Occipital lobe (tissue), 2 donors: ENCODE measurements around the gene PCDH20. TPM values are rescaled to one million over a fixed set of nuclear protein-coding genes. Genes with fewer than 3 reads are reported as not detected.
A peak's percentile ranks its signal among the peaks of the same experiment; 100 is the strongest.
"Not testable (repeated sequence)": the region's sequence is repeated elsewhere in the genome, so short reads cannot be mapped to it uniquely, and the experiment has no call there.

ENCODE experiments used
- DNase-seq: peaks from one replicate; lab custom pipeline; 2025; lab: John Stamatoyannopoulos, UW
- total RNA-seq: library from RNA; depleted of rRNA; stranded (reverse); fragments of >200 nt; gene quantifications from one replicate; pipeline ENCODE4 v1.2.3, GENCODE V29; 2014

PCDH20 gene
- total RNA-seq, result 9.2 TPM

DNA sequence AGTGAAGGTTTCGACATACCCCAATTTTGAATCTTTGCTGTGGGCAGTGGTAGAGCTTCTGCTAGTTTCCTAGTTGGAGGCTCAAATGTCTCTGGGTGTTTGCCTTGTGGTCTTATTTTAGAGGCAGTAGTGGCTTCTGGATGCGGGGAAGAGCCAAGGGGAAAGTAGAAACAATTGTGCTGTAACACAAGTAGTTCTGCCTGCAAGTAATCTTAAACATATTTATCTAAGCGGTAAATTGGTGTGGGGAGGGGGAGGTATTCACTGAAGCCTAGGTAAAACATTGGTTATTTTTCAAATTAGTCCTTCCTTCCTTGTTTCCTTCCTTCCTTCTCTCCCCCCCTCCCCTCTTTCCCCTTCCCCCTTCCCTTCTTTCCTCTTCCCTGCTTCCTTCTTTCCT, at the start of gene PCDH20:
TSS of gene PCDH20 (minus strand) at position 101 of the 400 bp plus-strand sequence. CDS start 691 bp downstream, outside the sequence.
- no peak for DNase-seq

- DNase-seq, result no peak
Observed at GRCh38 chr13:61463024-61463423, 47.4 kb upstream of the PCDH20 start.

GRCh38 chr13:61453121-61453520, 37.5 kb upstream of the PCDH20 start:
- DNase-seq, result no peak

GRCh38 chr13:61432029-61432428, 16.4 kb upstream of the PCDH20 start:
- no peak for DNase-seq

- no peak for DNase-seq
Observed at GRCh38 chr13:61423915-61424314, 8.3 kb upstream of the PCDH20 start.

- no peak for DNase-seq
Observed at GRCh38 chr13:61417086-61417570, 1.5 kb upstream of the PCDH20 start.

DNA sequence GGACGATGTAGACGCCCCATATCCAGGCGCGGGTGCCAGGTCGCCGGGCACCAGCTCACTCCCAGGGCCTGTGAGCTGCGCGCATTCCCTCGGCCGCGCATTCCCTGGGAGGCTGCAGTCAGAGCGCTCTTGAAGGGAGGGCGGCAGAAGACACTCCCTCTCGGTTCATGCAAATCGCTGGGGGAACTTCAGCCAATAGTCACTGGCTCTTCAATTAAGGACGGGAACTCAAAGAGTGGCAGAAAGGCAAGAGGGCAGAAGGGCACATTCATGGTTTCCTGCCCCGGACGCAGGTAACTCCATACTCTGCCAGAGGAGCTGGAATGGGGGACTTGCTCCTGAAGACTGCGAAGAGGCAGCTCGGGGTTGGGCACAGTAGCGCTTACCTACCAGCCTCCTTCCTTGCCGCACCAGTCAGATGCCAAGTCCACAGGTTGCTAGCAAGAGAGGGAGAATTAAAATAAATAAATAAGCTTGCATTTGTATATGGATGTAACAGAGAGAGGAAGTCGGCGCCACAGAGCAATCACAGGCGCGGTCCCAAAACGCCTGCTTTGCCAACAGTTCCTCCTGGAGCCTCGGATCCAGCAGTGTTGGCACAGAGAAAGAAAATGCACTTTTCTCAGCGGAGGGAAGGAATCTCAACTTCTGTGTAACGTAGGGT, 459 bp downstream of the PCDH20 start:
- DNase-seq, result peak; percentile 69

- no peak for DNase-seq
Observed at GRCh38 chr13:61414686-61415057, 977 bp downstream of the PCDH20 start.

DNA sequence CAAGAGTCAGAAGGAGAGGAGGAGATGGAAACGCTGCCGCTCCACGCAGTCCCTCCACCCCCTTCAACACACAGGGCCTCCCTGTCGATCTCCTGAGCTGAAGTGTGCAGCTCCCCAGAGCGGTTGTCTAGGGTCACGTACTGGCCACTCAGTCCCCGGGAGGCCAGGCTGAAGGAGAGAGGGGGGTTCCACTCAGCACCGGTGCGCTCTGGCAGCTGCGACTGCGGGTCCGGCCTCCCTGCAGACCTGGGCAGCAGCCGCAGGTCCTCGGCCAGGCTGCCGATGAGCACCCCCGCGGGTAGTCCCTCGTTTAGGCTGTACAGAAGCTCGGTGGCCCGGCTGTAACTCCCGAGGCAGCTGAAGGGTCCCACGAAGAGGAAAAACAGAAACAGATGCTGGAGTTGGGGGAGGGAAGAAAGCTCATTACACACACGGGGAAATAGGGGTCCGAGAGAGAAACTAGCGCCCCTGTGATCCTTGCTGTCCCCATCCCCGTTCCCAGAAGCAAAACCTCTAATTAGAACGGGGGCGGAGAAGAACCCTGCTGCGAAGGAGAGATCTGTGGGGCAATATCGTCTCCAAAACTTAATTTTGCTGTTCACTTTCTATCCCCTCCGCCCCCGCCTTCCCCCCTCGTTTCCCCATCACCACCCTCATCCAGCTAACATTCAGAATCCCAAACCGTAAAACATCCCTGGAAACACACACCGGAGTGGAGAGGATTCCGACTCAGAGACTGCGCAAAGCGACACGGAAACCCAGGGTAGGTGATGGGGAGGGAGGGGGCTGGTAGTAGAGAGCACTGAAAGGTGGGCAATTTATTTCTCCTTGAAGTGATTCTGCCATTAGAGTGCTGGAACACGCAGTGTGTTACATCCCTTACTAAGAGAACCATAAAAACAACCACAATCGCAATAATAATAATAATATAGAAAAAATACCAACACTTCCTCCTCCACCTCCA, 1.8 kb downstream of the PCDH20 start:
- DNase-seq, result no peak

GRCh38 chr13:61410669-61411297, 4.9 kb downstream of the PCDH20 start:
- DNase-seq, result no peak

DNA sequence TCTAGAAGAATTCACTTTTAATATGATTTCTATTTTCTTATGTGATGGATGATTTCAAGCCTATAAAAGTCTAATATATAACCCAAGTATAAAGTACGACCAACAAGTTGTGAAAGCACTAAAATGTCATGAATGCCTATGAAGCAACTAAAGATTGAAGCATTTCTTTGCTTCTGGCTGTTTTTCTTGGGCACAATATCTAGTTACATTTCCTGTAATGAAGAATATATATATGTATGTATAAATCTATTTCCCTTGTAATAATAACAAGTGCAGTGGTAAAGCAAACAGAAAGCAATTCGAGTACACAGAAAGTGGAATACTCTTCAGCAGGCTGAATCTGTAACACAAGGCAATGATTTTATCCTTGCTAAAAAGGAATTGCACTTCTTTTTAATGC, 5.4 kb downstream of the PCDH20 start:
- DNase-seq, result no peak

DNA sequence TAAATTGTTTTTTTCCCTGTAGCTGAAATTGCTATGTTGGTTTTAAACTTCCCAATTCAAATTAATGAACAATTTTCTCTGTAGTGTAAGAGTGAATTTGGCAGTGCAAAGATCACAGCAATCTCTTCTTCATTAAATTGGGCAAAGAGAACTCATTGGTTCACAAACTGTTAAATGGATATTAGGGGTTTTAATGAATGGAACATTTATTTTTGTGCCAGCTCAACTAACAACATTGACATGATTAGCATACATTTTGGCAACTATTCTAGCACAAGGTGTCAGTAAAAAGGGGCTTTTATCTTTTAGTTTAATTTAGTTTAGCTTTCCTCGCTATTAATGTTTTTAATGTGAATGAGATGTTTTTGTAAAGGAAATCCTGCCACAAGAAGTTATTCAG, 7.1 kb downstream of the PCDH20 start:
- DNase-seq, result no peak

GRCh38 chr13:61406275-61406674, 9.4 kb downstream of the PCDH20 start:
- DNase-seq, result no peak

DNA sequence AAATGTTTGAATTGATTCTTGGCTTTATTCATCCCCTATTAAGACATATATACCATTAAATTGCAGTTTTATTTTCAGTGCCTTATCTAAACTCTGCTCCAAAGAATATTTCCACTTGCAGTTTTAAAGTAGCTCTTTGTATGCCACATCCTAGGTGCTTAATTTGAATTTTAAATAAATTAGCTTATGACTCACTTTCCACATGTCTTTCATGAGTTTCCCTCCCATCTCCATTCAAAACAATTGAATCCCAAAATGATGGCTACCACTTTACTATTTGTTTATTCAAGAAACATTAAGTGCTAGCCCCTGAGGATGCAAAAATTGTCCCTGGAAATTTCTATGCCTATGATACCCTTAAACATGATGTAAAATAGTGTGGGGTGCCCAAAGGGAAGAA, 19.5 kb downstream of the PCDH20 start:
- no peak for DNase-seq

GRCh38 chr13:61391426-61391825, 24.2 kb downstream of the PCDH20 start:
- no peak for DNase-seq

DNA sequence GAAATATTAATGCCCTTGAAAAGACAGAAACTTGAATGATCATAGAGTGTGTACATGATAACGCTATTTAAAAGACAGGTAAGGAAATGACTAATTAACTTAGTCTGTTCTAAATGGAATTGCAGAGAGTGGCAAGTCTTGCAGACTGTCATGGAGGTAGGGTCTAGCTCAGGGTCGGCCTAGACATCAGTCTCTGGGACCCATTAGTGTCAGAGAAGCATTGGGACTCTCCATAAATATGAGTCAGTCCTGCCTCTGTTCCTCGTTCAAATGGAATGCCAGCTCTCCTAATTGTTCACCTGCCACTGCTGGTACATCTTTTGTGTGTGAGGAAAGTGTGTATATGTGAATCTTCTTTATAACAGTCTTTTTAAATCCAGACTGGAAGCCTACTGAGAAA, 28.0 kb downstream of the PCDH20 start:
- no peak for DNase-seq

- DNase-seq, result no peak
Observed at GRCh38 chr13:61383111-61383510, 32.5 kb downstream of the PCDH20 start.

- DNase-seq, result no peak
Observed at GRCh38 chr13:61370520-61370919, 45.1 kb downstream of the PCDH20 start.

DNA sequence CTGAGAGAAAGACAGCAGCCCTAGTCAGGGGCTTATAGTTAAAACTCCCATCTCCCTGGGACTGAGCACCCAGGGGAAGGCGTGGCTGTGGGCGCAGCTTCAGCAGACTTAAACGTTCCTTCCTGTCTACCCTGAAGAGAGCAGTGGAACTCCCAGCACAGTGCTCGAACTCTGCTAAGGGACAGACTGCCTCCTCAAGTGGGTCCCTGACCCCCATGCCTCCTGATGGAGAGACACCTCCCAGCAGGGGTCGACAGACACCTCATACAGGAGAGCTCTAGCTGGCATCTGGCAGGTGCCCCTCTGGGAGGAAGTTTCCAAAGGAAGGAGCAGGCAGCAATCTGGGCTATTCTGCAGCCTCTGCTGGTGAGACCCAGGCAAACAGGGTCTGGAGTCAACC, 51.0 kb downstream of the PCDH20 start:
- DNase-seq, result not testable (repeated sequence)

DNA sequence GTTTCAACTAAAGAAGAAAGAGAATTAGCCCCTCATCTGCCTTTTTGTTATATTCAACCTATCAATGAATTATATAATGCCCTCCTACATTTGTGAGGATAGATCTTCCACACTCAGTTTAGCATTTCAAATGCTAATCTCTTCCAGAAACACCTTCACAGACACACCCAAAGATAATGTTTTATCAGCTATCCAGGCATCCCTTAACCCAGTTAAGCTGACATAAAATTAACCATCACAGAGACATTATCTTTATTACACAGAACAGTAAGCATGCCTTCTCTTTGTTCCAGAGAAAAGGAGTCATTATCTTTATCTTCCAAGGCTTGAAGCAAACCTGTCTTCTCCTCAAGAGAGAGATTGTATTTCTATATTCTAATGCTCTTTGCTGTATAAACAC, 53.1 kb downstream of the PCDH20 start:
- no peak for DNase-seq
